Measurements from ENCODE around the gene TNIP1.

Gene TNIP1

GRCh38 chr5:151067632-151068432 is 13.0 kb downstream of the TNIP1 start:
- Mint-ChIP-seq H3K27me3 (no peaks in the 10 kb centered on the region), H3K4me3 (peak overlapping the region; percentile 7), H3K36me3 (no peaks in the 10 kb centered on the region), H3K4me1 (peaks cover 83% of the 10 kb centered on the region), H3K9me3 (no peaks in the 10 kb centered on the region), H3K27ac (peak overlapping the region; percentile 60)

- Mint-ChIP-seq H3K4me1 (peaks cover 77% of the 10 kb centered on the region), H3K4me3 (no peak overlapping the region), H3K27ac (peak overlapping the region; percentile 32), H3K36me3 (peaks cover under 1% of the 10 kb centered on the region), H3K9me3 (no peaks in the 10 kb centered on the region), H3K27me3 (no peaks in the 10 kb centered on the region)
Observed at GRCh38 chr5:151066920-151067319, 13.9 kb downstream of the TNIP1 start.

GRCh38 chr5:151065609-151066008 is 15.2 kb downstream of the TNIP1 start:
- Mint-ChIP-seq H3K36me3 (peaks cover 10% of the 10 kb centered on the region), H3K27me3 (no peaks in the 10 kb centered on the region), H3K4me1 (peaks cover 77% of the 10 kb centered on the region), H3K4me3 (no peak overlapping the region), H3K9me3 (no peaks in the 10 kb centered on the region), H3K27ac (peak overlapping the region; percentile 81)

GRCh38 chr5:151064916-151065499 is 15.8 kb downstream of the TNIP1 start:
- H3K27ac Mint-ChIP-seq = no peak overlapping the region
- peaks cover 10% of the 10 kb centered on the region for H3K36me3 Mint-ChIP-seq
- no peaks in the 10 kb centered on the region for H3K27me3 Mint-ChIP-seq
- peaks cover 77% of the 10 kb centered on the region for H3K4me1 Mint-ChIP-seq
- H3K9me3 Mint-ChIP-seq = no peaks in the 10 kb centered on the region
- no peak overlapping the region for H3K4me3 Mint-ChIP-seq

- Mint-ChIP-seq H3K27ac (peak overlapping the region; percentile 93), H3K27me3 (no peaks in the 10 kb centered on the region), H3K4me3 (peak overlapping the region; percentile 3), H3K4me1 (peaks cover 72% of the 10 kb centered on the region), H3K36me3 (peaks cover 15% of the 10 kb centered on the region), H3K9me3 (no peaks in the 10 kb centered on the region)
Observed at GRCh38 chr5:151063142-151063989, 17.5 kb downstream of the TNIP1 start.

- H3K27me3 Mint-ChIP-seq = no peaks in the 10 kb centered on the region
- peaks cover 15% of the 10 kb centered on the region for H3K36me3 Mint-ChIP-seq
- H3K27ac Mint-ChIP-seq = no peak overlapping the region
- no peaks in the 10 kb centered on the region for H3K9me3 Mint-ChIP-seq
- H3K4me3 Mint-ChIP-seq = peak overlapping the region; percentile 3
- peaks cover 64% of the 10 kb centered on the region for H3K4me1 Mint-ChIP-seq
Observed at GRCh38 chr5:151062405-151063141, 18.3 kb downstream of the TNIP1 start.

- no peaks in the 10 kb centered on the region for H3K27me3 Mint-ChIP-seq
- H3K27ac Mint-ChIP-seq = no peak overlapping the region
- no peak overlapping the region for H3K4me3 Mint-ChIP-seq
- peaks cover 48% of the 10 kb centered on the region for H3K4me1 Mint-ChIP-seq
- no peaks in the 10 kb centered on the region for H3K9me3 Mint-ChIP-seq
- H3K36me3 Mint-ChIP-seq = peaks cover 15% of the 10 kb centered on the region
Observed at GRCh38 chr5:151060742-151061141, 20.1 kb downstream of the TNIP1 start.

- Mint-ChIP-seq H3K9me3 (no peaks in the 10 kb centered on the region), H3K4me1 (peaks cover 39% of the 10 kb centered on the region), H3K4me3 (peak overlapping the region; percentile 68), H3K27me3 (no peaks in the 10 kb centered on the region), H3K36me3 (peaks cover 15% of the 10 kb centered on the region), H3K27ac (peak overlapping the region; percentile 97)
Observed at GRCh38 chr5:151058891-151059489, 21.8 kb downstream of the TNIP1 start.

GRCh38 chr5:151058301-151058700 is 22.5 kb downstream of the TNIP1 start:
- Mint-ChIP-seq H3K36me3 (peaks cover 15% of the 10 kb centered on the region), H3K4me1 (peaks cover 37% of the 10 kb centered on the region), H3K9me3 (no peaks in the 10 kb centered on the region), H3K27me3 (no peaks in the 10 kb centered on the region), H3K27ac (no peak overlapping the region), H3K4me3 (no peak overlapping the region)

- Mint-ChIP-seq H3K36me3 (peaks cover 12% of the 10 kb centered on the region), H3K27me3 (no peaks in the 10 kb centered on the region), H3K4me3 (no peak overlapping the region), H3K27ac (peak overlapping the region; percentile 65), H3K4me1 (peaks cover 26% of the 10 kb centered on the region), H3K9me3 (no peaks in the 10 kb centered on the region)
Observed at GRCh38 chr5:151056379-151057325, 24.2 kb downstream of the TNIP1 start.

- peaks cover 15% of the 10 kb centered on the region for H3K4me1 Mint-ChIP-seq
- H3K9me3 Mint-ChIP-seq = no peaks in the 10 kb centered on the region
- H3K36me3 Mint-ChIP-seq = peaks cover 5% of the 10 kb centered on the region
- peak overlapping the region; percentile 18 for H3K27ac Mint-ChIP-seq
- H3K27me3 Mint-ChIP-seq = no peaks in the 10 kb centered on the region
- no peak overlapping the region for H3K4me3 Mint-ChIP-seq
Observed at GRCh38 chr5:151055336-151055735, 25.5 kb downstream of the TNIP1 start.

GRCh38 chr5:151054709-151055108 is 26.1 kb downstream of the TNIP1 start:
- Mint-ChIP-seq H3K27me3 (no peaks in the 10 kb centered on the region), H3K9me3 (no peaks in the 10 kb centered on the region), H3K27ac (no peak overlapping the region), H3K4me3 (no peak overlapping the region), H3K36me3 (peaks cover 4% of the 10 kb centered on the region), H3K4me1 (peaks cover 9% of the 10 kb centered on the region)

GRCh38 chr5:151053796-151054462 is 26.9 kb downstream of the TNIP1 start:
- peaks cover 1% of the 10 kb centered on the region for H3K4me1 Mint-ChIP-seq
- H3K36me3 Mint-ChIP-seq = no peaks in the 10 kb centered on the region
- H3K27ac Mint-ChIP-seq = peak overlapping the region; percentile 76

GRCh38 chr5:151052836-151053235 is 28.0 kb downstream of the TNIP1 start:
- Mint-ChIP-seq H3K27ac (no peak overlapping the region), H3K27me3 (no peaks in the 10 kb centered on the region), H3K4me3 (no peak overlapping the region), H3K4me1 (no peaks in the 10 kb centered on the region), H3K36me3 (peaks cover 2% of the 10 kb centered on the region), H3K9me3 (no peaks in the 10 kb centered on the region)

More at GRCh38 chr5:151053796-151054462, 26.9 kb downstream of the TNIP1 start:
- H3K4me3 Mint-ChIP-seq = no peak overlapping the region
- no peaks in the 10 kb centered on the region for H3K27me3 Mint-ChIP-seq
- no peaks in the 10 kb centered on the region for H3K9me3 Mint-ChIP-seq

Data from activated naive CD4-positive, alpha-beta T cell treated with anti-CD3 and anti-CD28 coated beads, Interleukin-2, amount 50 U/mL, for 24 hours (primary cell).